BJ (cell line): ENCODE measurements around the gene TRA2B. TPM values are rescaled to one million over a fixed set of nuclear protein-coding genes. Genes with fewer than 3 reads are reported as not detected.

Source experiments
- CTCF ChIA-PET: fragments of 350-600 bp; formaldehyde crosslinking; extraction: SDS; loops from one replicate; lab custom pipeline; 2021; ENCODE audit warnings: antibody characterized with exemption, inconsistent platforms; lab: Yijun Ruan, JAX
- POLR2A ChIA-PET: fragments of 300-600 bp; sonication (Branson Sonifier 250); formaldehyde crosslinking; extraction: SDS; loops from one replicate; lab custom pipeline; 2021; ENCODE audit warnings: antibody characterized with exemption; lab: Charles Lee
- DNase-seq: peaks from one replicate; pipeline ENCODE4 v3.0.0-alpha.2; 2011; ENCODE audit warnings: low read depth
- H3K27me3 ChIP-seq: 2 replicates; pipeline ENCODE4 v1.6.0; 2011; ENCODE audit warnings: low read length; ENCODE audit not compliant: control insufficient read depth, insufficient read depth
- H3K36me3 ChIP-seq: 2 replicates; pipeline ENCODE4 v1.5.1; 2011; ENCODE audit warnings: low read length; ENCODE audit not compliant: control insufficient read depth, insufficient read depth
- H3K4me3 ChIP-seq: 2 replicates; pipeline ENCODE4 v1.5.1; 2011; ENCODE audit warnings: low read depth, mild to moderate bottlenecking, control low read depth, low read length
- polyA plus RNA-seq: library from polyadenylated mRNA; depleted of rRNA; stranded (reverse); fragments of >200 nt; gene quantifications from 2 replicates; pipeline ENCODE4 v1.2.3, GENCODE V29; 2011
- TF ChIP-seq, protein P1 (sequence below): IDR thresholded peaks from 2 replicates; pipeline ENCODE4 v1.5.1; 2011; ENCODE audit warnings: low read depth, mild to moderate bottlenecking, control low read depth, inconsistent platforms, low read length, moderate library complexity; ENCODE audit not compliant: insufficient read depth

TRA2B gene
- polyA plus RNA-seq, 1 experiment, result 129 TPM

DNA sequence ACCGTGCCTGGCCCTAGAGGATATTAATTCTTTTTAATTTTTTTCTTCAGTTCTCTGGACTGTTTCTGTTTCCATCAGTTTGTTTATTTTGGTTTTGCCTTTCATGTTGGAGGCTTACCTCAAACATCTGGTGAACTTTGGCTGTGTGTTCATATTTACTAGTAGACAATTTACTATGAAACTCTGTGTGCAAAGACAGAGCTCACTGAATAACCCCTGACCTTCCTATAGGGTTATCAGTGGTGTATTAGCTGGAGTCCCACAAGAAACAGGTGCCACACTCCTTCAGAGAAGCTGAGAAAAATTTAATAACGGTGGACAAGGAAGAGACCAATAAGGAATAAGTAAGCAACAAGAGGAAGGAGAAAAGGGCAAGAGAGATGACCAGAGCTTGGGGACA lies 28.8 kb upstream of the TRA2B start:
- TF ChIP-seq, protein P1, sequence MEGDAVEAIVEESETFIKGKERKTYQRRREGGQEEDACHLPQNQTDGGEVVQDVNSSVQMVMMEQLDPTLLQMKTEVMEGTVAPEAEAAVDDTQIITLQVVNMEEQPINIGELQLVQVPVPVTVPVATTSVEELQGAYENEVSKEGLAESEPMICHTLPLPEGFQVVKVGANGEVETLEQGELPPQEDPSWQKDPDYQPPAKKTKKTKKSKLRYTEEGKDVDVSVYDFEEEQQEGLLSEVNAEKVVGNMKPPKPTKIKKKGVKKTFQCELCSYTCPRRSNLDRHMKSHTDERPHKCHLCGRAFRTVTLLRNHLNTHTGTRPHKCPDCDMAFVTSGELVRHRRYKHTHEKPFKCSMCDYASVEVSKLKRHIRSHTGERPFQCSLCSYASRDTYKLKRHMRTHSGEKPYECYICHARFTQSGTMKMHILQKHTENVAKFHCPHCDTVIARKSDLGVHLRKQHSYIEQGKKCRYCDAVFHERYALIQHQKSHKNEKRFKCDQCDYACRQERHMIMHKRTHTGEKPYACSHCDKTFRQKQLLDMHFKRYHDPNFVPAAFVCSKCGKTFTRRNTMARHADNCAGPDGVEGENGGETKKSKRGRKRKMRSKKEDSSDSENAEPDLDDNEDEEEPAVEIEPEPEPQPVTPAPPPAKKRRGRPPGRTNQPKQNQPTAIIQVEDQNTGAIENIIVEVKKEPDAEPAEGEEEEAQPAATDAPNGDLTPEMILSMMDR, result no peak
- no peak overlapping the region for H3K4me3 ChIP-seq
- ChIA-PET CTCF (interaction anchor here (0.6 to 4.0 kb wide), 4 partner anchors 12 to 648 kb away, joined by 3 to 25 read pairs (median 4); no protein-coding TSS in a partner anchor), POLR2A (no interaction called here)
- no peaks in the 10 kb centered on the region for H3K27me3 ChIP-seq
- DNase-seq, result no peak
- H3K36me3 ChIP-seq, result no peaks in the 10 kb centered on the region

DNA sequence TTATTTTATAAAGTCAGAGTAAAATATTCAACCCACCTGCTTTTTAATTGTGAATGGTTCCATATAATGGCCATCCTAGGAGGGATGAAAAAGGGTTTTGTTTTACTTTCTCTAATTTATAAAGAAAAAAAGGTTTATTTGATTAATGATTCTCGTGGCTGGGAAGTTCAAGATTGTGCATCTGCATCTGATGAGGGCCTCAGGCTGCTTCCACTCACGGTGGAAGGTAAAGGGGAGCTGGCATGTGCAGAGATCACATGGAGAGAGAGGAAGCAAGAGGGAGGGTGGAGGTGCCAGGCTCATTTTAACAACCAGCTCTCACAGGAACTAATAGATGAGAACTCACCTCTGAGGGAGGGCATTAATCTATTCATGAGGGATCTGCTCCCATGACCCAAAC lies 27.7 kb upstream of the TRA2B start:
- ChIA-PET CTCF (interaction anchor here (1.4 kb wide), 1 partner anchor 13 kb away, joined by 4 read pairs; no protein-coding TSS in a partner anchor), POLR2A (no interaction called here)
- TF ChIP-seq, protein P1, result no peak

DNA sequence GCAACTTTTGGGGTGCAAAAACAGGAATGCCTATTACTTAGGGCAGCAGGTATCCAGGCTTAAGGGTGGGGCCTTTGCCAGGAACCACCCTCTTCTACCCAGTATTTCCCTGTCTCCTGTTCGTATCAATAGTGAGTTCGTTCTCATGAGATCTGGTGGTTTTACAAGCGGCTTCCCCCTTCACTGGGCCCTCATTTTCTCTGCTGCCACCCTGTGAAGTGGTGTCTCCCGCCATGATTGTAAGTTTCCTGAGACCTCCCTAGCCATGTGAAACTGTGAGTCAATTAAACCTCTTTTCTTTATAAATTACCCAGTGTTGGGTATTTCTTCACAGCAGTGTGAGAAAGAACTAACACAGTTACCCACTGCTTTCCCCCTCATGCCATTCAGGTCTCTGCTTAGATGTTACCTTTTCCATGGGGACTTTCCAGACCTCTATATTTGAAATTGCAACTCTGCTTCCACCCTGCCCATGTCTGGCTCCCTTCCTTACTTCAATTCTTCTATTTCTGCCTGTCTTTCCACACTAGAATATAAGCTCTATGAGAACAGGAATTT lies 23.9 kb upstream of the TRA2B start:
- TF ChIP-seq, protein P1, result no peak
- DNase-seq, result no peak
- Histone ChIP-seq H3K4me3 (no peak overlapping the region), H3K36me3 (no peaks in the 10 kb centered on the region), H3K27me3 (no peaks in the 10 kb centered on the region)
- CTCF ChIA-PET, result interaction anchor here (0.7 to 0.9 kb wide), 2 partner anchors 18 kb away, joined by 3 to 6 read pairs; no protein-coding TSS in a partner anchor
- POLR2A ChIA-PET, result no interaction called here

More for the DNA sequence above, 27.7 kb upstream of the TRA2B start:
- DNase-seq, result no peak
- no peaks in the 10 kb centered on the region for H3K27me3 ChIP-seq
- H3K36me3 ChIP-seq, result no peaks in the 10 kb centered on the region
- no peak overlapping the region for H3K4me3 ChIP-seq

DNA sequence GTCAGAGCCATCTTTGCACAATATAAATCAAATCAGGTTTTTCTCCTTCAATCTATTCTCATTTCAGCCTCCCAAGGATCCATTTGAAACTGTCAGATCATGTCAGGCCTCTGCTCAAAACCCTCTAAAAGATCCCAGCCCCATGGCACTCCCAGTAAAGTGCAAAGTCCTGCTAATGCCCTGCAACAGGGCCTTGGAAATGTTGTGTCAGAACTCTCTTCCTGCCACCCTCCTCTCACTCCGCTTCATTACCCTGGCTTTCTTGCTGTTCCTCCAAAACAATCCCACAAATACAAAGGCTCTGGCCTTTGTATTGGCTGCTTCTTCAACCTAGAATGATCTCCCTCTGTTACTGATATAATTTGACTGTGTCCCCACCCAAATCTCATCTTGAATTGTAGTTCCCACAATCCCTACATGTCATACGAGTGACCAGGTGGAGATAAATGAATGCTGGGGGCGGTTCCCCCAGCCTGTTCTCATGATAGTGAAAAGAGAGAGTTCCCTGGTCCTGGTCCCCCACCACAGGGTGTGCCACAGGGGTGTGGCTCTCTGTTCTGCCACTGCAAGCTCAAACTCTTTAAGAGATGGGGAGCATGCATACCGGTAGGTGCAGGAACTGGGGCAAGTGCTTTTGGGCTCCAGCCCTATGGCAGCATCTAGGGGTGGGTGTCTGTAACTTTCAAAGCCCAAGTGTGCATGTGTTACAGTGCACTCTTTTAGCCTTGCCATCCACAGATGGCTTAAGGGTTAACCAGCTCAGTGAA lies 22.9 kb upstream of the TRA2B start:
- ChIA-PET POLR2A (no interaction called here), CTCF (interaction anchor here (0.7 to 9.5 kb wide), 2 partner anchors 17 kb away, joined by 3 to 98 read pairs; no protein-coding TSS in a partner anchor)
- TF ChIP-seq, protein P1, result no peak
- Histone ChIP-seq H3K27me3 (no peaks in the 10 kb centered on the region), H3K36me3 (no peaks in the 10 kb centered on the region), H3K4me3 (no peak overlapping the region)
- DNase-seq, result no peak

DNA sequence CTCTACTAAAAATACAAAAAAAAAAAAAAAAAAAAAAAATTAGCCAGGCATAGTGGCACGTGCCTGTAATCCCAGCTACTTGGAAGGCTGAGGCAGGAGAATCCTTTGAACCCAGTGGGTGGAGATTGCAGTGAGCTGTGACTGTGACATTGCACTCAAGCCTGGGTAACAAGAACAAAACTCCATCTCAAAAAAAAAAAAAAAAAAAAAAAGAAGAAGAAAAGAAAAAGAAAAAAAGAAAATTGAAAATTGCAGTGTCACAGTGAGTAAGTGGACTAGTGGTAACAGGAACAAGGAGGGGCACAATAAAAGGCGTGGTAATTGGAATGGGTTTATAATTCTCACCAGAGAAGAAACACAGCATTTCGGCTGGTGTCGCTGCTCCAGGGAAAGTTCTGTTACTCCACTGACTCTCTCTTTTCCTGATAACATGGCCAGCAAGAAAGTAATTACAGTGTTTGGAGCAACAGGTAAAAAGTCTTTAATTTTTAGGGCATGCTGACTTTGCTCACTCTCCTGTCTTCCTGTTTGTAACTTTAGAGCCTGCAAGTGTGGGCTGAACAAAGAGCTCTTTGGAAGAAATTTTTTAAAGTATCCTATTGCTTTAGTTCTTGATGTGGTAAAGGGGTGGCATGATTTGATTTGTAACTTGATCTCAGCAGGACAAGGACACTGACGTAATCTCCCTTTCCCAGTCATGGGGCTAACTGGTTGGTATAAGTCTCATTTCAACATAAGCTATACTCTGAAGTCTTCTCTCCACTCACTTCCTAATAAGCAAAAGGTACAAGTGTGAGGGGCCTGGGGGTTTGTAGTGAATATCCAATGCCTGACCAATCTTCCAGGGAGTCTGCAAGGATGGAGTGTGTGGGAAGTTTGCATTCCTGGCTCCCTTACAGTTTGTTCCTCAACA lies 22.1 kb upstream of the TRA2B start:
- DNase-seq, result peak; percentile 39
- POLR2A ChIA-PET, result no interaction called here
- TF ChIP-seq, protein P1, result no peak

More for the DNA sequence above, 22.1 kb upstream of the TRA2B start:
- CTCF ChIA-PET, result interaction anchor here (9.5 kb wide), 1 partner anchor 16 kb away, joined by 98 read pairs; no protein-coding TSS in a partner anchor
- H3K36me3 ChIP-seq, result no peaks in the 10 kb centered on the region
- H3K27me3 ChIP-seq, result no peaks in the 10 kb centered on the region
- no peak overlapping the region for H3K4me3 ChIP-seq
